IMR-90 (cell line): ENCODE data around the gene IQGAP2.
A peak's percentile ranks its signal among the peaks of the same experiment; 100 is the strongest.

Source experiments
- CTCF ChIP-seq: conservative IDR thresholded peaks from 2 replicates; pipeline ENCODE4 v1.5.1; 2012; ENCODE audit warnings: mild to moderate bottlenecking, low read depth, low read length, improper control_type of control experiment
- FOS ChIP-seq: fragments of 150-350 bp; IDR thresholded peaks from 2 replicates; pipeline ENCODE4 v1.6.1; 2016; ENCODE audit warnings: low read depth, low read length

- TF ChIP-seq FOS (no peak), CTCF (0 out of 2 replicates have a peak, but pooled peaks have one; percentile 27)
Measured at GRCh38 chr5:76544268-76544926, 141.3 kb downstream of the IQGAP2 start.
